ENCODE results near the gene USH1G. TPM values are rescaled to one million over a fixed set of nuclear protein-coding genes. Genes with fewer than 3 reads are reported as not detected.

The USH1G gene
- total RNA-seq, 1 donor from 2014 or later = 0.41 TPM

Other genes starting within 250 kb of the USH1G start
- gene CD300LF, start 210.3 kb downstream of the USH1G start, total RNA-seq = 0.41 TPM
- 0.82 TPM for gene RAB37, start 186.0 kb downstream of the USH1G start, total RNA-seq
- gene NHERF1, start 174.6 kb downstream of the USH1G start, total RNA-seq = 4.1 TPM
- gene NAT9, start 146.9 kb downstream of the USH1G start, total RNA-seq = 13.9 TPM
- 1.2 TPM for gene GRIN2C, start 63.4 kb downstream of the USH1G start, total RNA-seq
- 2.4 TPM for gene FDXR, start 50.3 kb downstream of the USH1G start, total RNA-seq
- gene FADS6, start 29.6 kb downstream of the USH1G start, total RNA-seq = 0.82 TPM
- gene OTOP2, start 1.0 kb upstream of the USH1G start, total RNA-seq = not detected
- not detected for gene OTOP3, start 12.6 kb upstream of the USH1G start, total RNA-seq
- gene HID1, start 49.5 kb upstream of the USH1G start, total RNA-seq = 17.1 TPM
- 3.3 TPM for gene CDR2L, start 64.4 kb upstream of the USH1G start, total RNA-seq
- gene MRPL58, start 89.4 kb upstream of the USH1G start, total RNA-seq = 12.6 TPM
- 106 TPM for gene ATP5PD, start 123.7 kb upstream of the USH1G start, total RNA-seq
- gene KCTD2, start 124.0 kb upstream of the USH1G start, total RNA-seq = 28.9 TPM
- gene SLC16A5, start 164.7 kb upstream of the USH1G start, total RNA-seq = 1.2 TPM
- gene ARMC7, start 186.7 kb upstream of the USH1G start, total RNA-seq = 2.4 TPM
- gene NT5C, start 208.5 kb upstream of the USH1G start, total RNA-seq = 20.8 TPM
- 538 TPM for gene JPT1, start 231.3 kb upstream of the USH1G start, total RNA-seq